C4-2B (cell line): Measurements from ENCODE around the gene KCNJ14.

Experiments
- ZFX ChIP-seq: fragments of 450-650 bp; IDR thresholded peaks from 2 replicates; pipeline ENCODE4 v1.6.1; 2017
- TF ChIP-seq, protein P1 (sequence below): fragments of 450-650 bp; conservative IDR thresholded peaks from 2 replicates; pipeline ENCODE4 v1.5.1; 2017; ENCODE audit warnings: mild to moderate bottlenecking

DNA sequence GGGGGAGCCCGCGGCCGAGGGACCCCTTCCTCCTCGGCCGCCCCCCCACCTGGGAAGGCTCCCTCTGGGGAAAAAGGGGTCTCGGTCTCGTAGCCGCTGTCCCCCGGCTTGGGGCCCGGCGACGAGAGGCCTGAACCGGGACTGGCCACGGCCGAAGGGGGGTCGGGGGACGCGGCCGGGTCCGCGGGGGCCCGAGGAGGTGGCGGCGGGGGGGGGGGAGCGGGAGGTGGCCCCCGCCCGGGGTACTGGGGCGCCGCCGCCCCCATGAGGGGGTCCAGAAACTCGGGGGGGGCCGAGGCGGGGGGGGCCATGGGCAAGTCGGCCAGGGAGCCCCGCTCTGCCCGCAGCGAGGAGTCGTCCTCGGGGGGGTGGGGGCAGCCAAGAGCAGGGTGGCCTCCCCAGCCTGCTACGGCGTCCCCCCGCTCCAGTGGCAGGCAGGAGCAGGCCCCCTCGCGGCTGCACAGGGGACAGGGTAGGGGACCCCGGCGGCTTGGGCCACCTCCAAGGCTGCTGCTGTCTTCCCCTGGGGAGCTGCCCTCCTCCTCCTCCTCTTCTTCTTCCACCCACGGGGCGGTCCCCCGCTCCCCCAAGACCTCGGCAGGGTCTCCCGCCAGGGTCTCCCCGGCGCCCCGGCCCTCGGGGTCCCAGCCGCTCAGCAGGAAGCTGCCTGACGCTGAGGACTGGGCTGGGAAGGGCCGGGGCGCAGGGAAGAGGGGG, 43.4 kb downstream of the KCNJ14 start:
- TF ChIP-seq, protein P1, sequence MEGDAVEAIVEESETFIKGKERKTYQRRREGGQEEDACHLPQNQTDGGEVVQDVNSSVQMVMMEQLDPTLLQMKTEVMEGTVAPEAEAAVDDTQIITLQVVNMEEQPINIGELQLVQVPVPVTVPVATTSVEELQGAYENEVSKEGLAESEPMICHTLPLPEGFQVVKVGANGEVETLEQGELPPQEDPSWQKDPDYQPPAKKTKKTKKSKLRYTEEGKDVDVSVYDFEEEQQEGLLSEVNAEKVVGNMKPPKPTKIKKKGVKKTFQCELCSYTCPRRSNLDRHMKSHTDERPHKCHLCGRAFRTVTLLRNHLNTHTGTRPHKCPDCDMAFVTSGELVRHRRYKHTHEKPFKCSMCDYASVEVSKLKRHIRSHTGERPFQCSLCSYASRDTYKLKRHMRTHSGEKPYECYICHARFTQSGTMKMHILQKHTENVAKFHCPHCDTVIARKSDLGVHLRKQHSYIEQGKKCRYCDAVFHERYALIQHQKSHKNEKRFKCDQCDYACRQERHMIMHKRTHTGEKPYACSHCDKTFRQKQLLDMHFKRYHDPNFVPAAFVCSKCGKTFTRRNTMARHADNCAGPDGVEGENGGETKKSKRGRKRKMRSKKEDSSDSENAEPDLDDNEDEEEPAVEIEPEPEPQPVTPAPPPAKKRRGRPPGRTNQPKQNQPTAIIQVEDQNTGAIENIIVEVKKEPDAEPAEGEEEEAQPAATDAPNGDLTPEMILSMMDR = no peak
- TF ChIP-seq ZFX = no peak
